HG03520 (cell line): ENCODE measurements around the gene ZCCHC3.

Source experiments
- ATAC-seq: cut with Tn5 transposase; IDR thresholded peaks from one replicate; pipeline ENCODE4 v1.9.1; 2021; ENCODE audit warnings: mild to moderate bottlenecking, moderate library complexity; ENCODE audit not compliant: unreplicated experiment

The ZCCHC3 gene

GRCh38 chr20:278607-279571, 18.5 kb upstream of the ZCCHC3 start:
- no peak for ATAC-seq

GRCh38 chr20:284172-284571, 13.2 kb upstream of the ZCCHC3 start:
- no peak for ATAC-seq

- no peak for ATAC-seq
Measured at GRCh38 chr20:286508-286907, 10.9 kb upstream of the ZCCHC3 start.

- no peak for ATAC-seq
Measured at GRCh38 chr20:288956-289692, 8.2 kb upstream of the ZCCHC3 start.

GRCh38 chr20:289693-290083, 7.7 kb upstream of the ZCCHC3 start:
- no peak for ATAC-seq

GRCh38 chr20:290084-290831, 7.1 kb upstream of the ZCCHC3 start, which contains the start of gene C20orf96:
TSS of gene C20orf96 (minus strand) at chr20:290750. CDS start at chr20:290610, 140 bp downstream.
- ATAC-seq: peak; percentile 83

- ATAC-seq: no peak
Measured at GRCh38 chr20:294602-295001, 2.8 kb upstream of the ZCCHC3 start.

- ATAC-seq: no peak
Measured at GRCh38 chr20:295804-296203, 1.6 kb upstream of the ZCCHC3 start.

GRCh38 chr20:297925-298775, 780 bp downstream of the ZCCHC3 start:
- ATAC-seq: peak; percentile 20

- ATAC-seq: no peak
Measured at GRCh38 chr20:298776-299391, 1.5 kb downstream of the ZCCHC3 start.

GRCh38 chr20:300345-300990, 3.1 kb downstream of the ZCCHC3 start:
- no peak for ATAC-seq

- no peak for ATAC-seq
Measured at GRCh38 chr20:301886-302848, 4.8 kb downstream of the ZCCHC3 start.

GRCh38 chr20:305745-306144, 8.4 kb downstream of the ZCCHC3 start:
- ATAC-seq: no peak

- ATAC-seq: no peak
Measured at GRCh38 chr20:308427-309038, 11.2 kb downstream of the ZCCHC3 start.

- no peak for ATAC-seq
Measured at GRCh38 chr20:309306-309840, 12.0 kb downstream of the ZCCHC3 start.

GRCh38 chr20:309841-310644, 12.7 kb downstream of the ZCCHC3 start:
- peak; percentile 93 for ATAC-seq

GRCh38 chr20:310645-311044, 13.3 kb downstream of the ZCCHC3 start:
- no peak for ATAC-seq
